Panc1 (cell line): Measurements from ENCODE around the gene MGAT5B. TPM values are rescaled to one million over a fixed set of nuclear protein-coding genes. Genes with fewer than 3 reads are reported as not detected.

Experiments used
- ATAC-seq: fragments of 200-7000 bp; cut with Tn5 transposase; 2 replicates; pipeline ENCODE4 v1.9.1; 2020; ENCODE audit warnings: mild to moderate bottlenecking, moderate library complexity
- BruUV-seq: library from RNA; stranded (reverse); fragments of 400-500 nt; replicated peaks from 2 replicates; lab custom pipeline; 2021; lab: Mats Ljungman, UMichigan
- CTCF ChIA-PET: fragments of 300-600 bp; sonication (Branson Sonifier 250); formaldehyde crosslinking; loops from one replicate; lab custom pipeline; 2022; ENCODE audit warnings: antibody characterized with exemption; lab: Charles Lee
- POLR2A ChIA-PET: fragments of 300-600 bp; sonication (Branson Sonifier 250); formaldehyde crosslinking; loops from one replicate; lab custom pipeline; 2022; ENCODE audit warnings: antibody characterized with exemption; lab: Charles Lee
- DNase-seq: peaks from one replicate; pipeline ENCODE4 v3.0.0-alpha.2; 2010; ENCODE audit warnings: low read depth, low spot score
- H3K27ac ChIP-seq: 2 replicates; pipeline ENCODE4 v1.5.1; 2011; ENCODE audit warnings: mild to moderate bottlenecking, low read length, inconsistent platforms
- H3K27me3 ChIP-seq: fragments of 200-500 bp; sonication (Bioruptor generic); 2 replicates; pipeline ENCODE4 v1.6.0; 2014; ENCODE audit warnings: low read length, inconsistent platforms; ENCODE audit not compliant: control insufficient read depth, insufficient read depth
- H3K36me3 ChIP-seq: fragments of 200-500 bp; sonication (Bioruptor generic); 2 replicates; pipeline ENCODE4 v1.5.1; 2014; ENCODE audit warnings: inconsistent platforms, mild to moderate bottlenecking, low read length, moderate library complexity; ENCODE audit not compliant: control insufficient read depth, insufficient read depth
- H3K4me1 ChIP-seq: 2 replicates; pipeline ENCODE4 v1.5.1; 2011; ENCODE audit warnings: inconsistent platforms, mild to moderate bottlenecking, low read length, moderate library complexity; ENCODE audit not compliant: control insufficient read depth, insufficient read depth
- H3K4me3 ChIP-seq, 2 experiments: 2 replicates each; pipeline ENCODE4 v1.5.1; 2011 to 2012; ENCODE audit warnings: low read depth in 2 of 2, low read length in 2 of 2, mild to moderate bottlenecking in 2 of 2, inconsistent platforms in 1 of 2, moderate library complexity in 1 of 2
- H3K9me3 ChIP-seq: fragments of 200-500 bp; sonication (Bioruptor generic); 2 replicates; pipeline ENCODE4 v1.5.1; 2014; ENCODE audit warnings: low read depth, mild to moderate bottlenecking, inconsistent platforms, low read length, moderate library complexity; ENCODE audit not compliant: control insufficient read depth, insufficient read depth
- POLR2AphosphoS5 ChIP-seq: IDR thresholded peaks from 2 replicates; pipeline ENCODE4 v1.6.1; 2012; ENCODE audit warnings: mild to moderate bottlenecking, low read depth, low read length, moderate library complexity
- SIN3A ChIP-seq: IDR thresholded peaks from 2 replicates; pipeline ENCODE4 v1.6.1; 2012; ENCODE audit warnings: low read depth, mild to moderate bottlenecking, low read length, moderate library complexity, borderline replicate concordance; ENCODE audit not compliant: insufficient read depth
- TCF7L2 ChIP-seq: IDR thresholded peaks from 2 replicates; pipeline ENCODE4 v1.6.1; 2011; ENCODE audit warnings: mild to moderate bottlenecking, low read depth, low read length, inconsistent platforms
- in situ Hi-C: cut with HindIII; loops from 2 replicates; pipeline ENCODE4 v1.10.0; 2016; ENCODE audit warnings: low sequenced_read_pairs, low pct_unique_long_range_greater_than_20kb
- intact Hi-C: fragments of 100-400 bp; cut with micrococcal nuclease; formaldehyde crosslinking; loops from one replicate; pipeline ENCODE4 v1.10.0; 2022; ENCODE audit not compliant: unreplicated experiment
- total RNA-seq: library from RNA; stranded (reverse); gene quantifications from one replicate; pipeline ENCODE4 v1.2.1, GENCODE V29; 2021; ENCODE audit not compliant: unreplicated experiment
- TF ChIP-seq, protein P1 (sequence below), 2 experiments: IDR thresholded peaks; 2 replicates each; pipeline ENCODE4 v1.6.1; 2011 to 2012; ENCODE audit warnings: low read depth in 2 of 2, control low read depth in 1 of 2, low read length in 1 of 2, mild to moderate bottlenecking in 1 of 2, moderate library complexity in 1 of 2; ENCODE audit not compliant: insufficient read depth in 1 of 2
- TF ChIP-seq, protein P2 (sequence below): fragments of 450-650 bp; IDR thresholded peaks from 2 replicates; pipeline ENCODE4 v1.5.1; 2017; ENCODE audit warnings: mild to moderate bottlenecking

Gene MGAT5B
- total RNA-seq, 1 experiment from 2014 or later = 34.9 TPM

DNA sequence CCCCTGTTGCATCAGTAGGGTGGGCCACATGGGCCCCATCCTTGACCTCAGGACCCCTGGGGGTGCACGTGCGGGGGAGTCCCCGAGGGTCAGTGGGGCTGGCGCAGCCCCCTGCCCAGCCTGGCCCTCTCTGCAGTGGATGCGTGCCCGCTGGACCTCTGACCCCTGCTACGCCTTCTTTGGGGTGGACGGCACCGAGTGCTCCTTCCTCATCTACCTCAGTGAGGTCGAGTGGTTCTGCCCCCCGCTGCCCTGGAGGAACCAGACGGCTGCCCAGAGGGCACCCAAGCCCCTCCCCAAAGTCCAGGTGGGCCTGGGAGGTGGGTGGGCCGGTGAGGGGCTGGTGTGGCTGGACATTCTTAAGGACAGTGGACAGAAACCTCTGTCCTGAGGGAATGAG lies 35.9 kb downstream of the MGAT5B start:
- TF ChIP-seq POLR2AphosphoS5 = no peak
- no peak for TF ChIP-seq TCF7L2
- TF ChIP-seq, protein P1, sequence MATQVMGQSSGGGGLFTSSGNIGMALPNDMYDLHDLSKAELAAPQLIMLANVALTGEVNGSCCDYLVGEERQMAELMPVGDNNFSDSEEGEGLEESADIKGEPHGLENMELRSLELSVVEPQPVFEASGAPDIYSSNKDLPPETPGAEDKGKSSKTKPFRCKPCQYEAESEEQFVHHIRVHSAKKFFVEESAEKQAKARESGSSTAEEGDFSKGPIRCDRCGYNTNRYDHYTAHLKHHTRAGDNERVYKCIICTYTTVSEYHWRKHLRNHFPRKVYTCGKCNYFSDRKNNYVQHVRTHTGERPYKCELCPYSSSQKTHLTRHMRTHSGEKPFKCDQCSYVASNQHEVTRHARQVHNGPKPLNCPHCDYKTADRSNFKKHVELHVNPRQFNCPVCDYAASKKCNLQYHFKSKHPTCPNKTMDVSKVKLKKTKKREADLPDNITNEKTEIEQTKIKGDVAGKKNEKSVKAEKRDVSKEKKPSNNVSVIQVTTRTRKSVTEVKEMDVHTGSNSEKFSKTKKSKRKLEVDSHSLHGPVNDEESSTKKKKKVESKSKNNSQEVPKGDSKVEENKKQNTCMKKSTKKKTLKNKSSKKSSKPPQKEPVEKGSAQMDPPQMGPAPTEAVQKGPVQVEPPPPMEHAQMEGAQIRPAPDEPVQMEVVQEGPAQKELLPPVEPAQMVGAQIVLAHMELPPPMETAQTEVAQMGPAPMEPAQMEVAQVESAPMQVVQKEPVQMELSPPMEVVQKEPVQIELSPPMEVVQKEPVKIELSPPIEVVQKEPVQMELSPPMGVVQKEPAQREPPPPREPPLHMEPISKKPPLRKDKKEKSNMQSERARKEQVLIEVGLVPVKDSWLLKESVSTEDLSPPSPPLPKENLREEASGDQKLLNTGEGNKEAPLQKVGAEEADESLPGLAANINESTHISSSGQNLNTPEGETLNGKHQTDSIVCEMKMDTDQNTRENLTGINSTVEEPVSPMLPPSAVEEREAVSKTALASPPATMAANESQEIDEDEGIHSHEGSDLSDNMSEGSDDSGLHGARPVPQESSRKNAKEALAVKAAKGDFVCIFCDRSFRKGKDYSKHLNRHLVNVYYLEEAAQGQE (IDR thresholded peaks at IDR 0.05; ENCODE audit: insufficient read depth in 1 of 2, low read depth in 2 of 2, low read length in 1 of 2) = no peak
- TF ChIP-seq SIN3A = no peak
- TF ChIP-seq, protein P2, sequence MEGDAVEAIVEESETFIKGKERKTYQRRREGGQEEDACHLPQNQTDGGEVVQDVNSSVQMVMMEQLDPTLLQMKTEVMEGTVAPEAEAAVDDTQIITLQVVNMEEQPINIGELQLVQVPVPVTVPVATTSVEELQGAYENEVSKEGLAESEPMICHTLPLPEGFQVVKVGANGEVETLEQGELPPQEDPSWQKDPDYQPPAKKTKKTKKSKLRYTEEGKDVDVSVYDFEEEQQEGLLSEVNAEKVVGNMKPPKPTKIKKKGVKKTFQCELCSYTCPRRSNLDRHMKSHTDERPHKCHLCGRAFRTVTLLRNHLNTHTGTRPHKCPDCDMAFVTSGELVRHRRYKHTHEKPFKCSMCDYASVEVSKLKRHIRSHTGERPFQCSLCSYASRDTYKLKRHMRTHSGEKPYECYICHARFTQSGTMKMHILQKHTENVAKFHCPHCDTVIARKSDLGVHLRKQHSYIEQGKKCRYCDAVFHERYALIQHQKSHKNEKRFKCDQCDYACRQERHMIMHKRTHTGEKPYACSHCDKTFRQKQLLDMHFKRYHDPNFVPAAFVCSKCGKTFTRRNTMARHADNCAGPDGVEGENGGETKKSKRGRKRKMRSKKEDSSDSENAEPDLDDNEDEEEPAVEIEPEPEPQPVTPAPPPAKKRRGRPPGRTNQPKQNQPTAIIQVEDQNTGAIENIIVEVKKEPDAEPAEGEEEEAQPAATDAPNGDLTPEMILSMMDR = no peak
- no peaks in the 10 kb centered on the region for H3K27me3 ChIP-seq
- H3K9me3 ChIP-seq = no peaks in the 10 kb centered on the region
- no TSS peak for BruUV-seq
- peaks cover 4% of the 10 kb centered on the region; the same call in 1 of the 2 replicates for H3K4me1 ChIP-seq
- POLR2A ChIA-PET = no interaction called here
- H3K27ac ChIP-seq = no peak overlapping the region
- CTCF ChIA-PET = no interaction called here
- intact Hi-C loops = no loop called here
- no peaks in the 10 kb centered on the region for H3K36me3 ChIP-seq
- in situ Hi-C loops = no loop called here
- DNase-seq (no peak), ATAC-seq (no peak)
- H3K4me3 ChIP-seq = no peak overlapping the region

DNA sequence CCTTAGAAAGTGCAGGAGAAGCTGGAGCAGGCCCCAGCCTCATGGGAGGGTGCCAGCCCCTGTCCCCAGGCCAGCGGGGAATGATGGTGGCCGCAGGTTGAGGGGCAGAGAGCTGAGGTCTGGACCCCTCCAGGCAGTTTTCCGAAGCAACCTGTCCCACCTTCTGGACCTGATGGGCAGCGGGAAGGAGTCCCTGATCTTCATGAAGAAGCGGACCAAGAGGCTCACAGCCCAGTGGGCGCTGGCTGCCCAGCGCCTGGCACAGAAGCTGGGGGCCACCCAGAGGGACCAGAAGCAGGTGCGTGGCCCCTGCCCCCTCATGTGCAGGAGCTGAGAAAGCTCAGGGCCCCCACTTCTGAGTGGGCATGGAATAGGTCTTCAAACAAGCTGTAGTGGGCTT lies 36.8 kb downstream of the MGAT5B start:
- no peaks in the 10 kb centered on the region for H3K27me3 ChIP-seq
- no TSS peak for BruUV-seq
- ATAC-seq (no peak), DNase-seq (no peak)
- H3K27ac ChIP-seq = no peak overlapping the region
- no peaks in the 10 kb centered on the region for H3K9me3 ChIP-seq
- ChIA-PET POLR2A (no interaction called here), CTCF (no interaction called here)
- H3K4me1 ChIP-seq = peaks cover 4% of the 10 kb centered on the region; the same call in 1 of the 2 replicates
- no peaks in the 10 kb centered on the region for H3K36me3 ChIP-seq
- no peak overlapping the region for H3K4me3 ChIP-seq
- in situ Hi-C loops = no loop called here
- TF ChIP-seq TCF7L2 (no peak), POLR2AphosphoS5 (no peak), SIN3A (no peak)
- TF ChIP-seq, protein P1 (IDR thresholded peaks at IDR 0.05; ENCODE audit: insufficient read depth in 1 of 2, low read depth in 2 of 2, low read length in 1 of 2) = no peak
- TF ChIP-seq, protein P2 = no peak
- intact Hi-C loops = no loop called here
